Prostate gland (tissue), 2 donors: ENCODE data around the gene TOP2B. TPM values are rescaled to one million over a fixed set of nuclear protein-coding genes. Genes with fewer than 3 reads are reported as not detected.

Experiments used
- DNase-seq: peaks from one replicate; pipeline ENCODE4 v3.0.0-alpha.2; 2019; ENCODE audit warnings: low spot score
- H3K27ac ChIP-seq, 2 donors: fragments of 200-600 bp; sonication (generic); 2 replicates each; pipeline ENCODE4 v1.5.1; 2017 to 2019
- H3K27me3 ChIP-seq: fragments of 200-600 bp; sonication (generic); replicated peaks from 2 replicates; pipeline ENCODE4 v1.5.1; 2019; ENCODE audit not compliant: insufficient read depth
- H3K36me3 ChIP-seq, 2 donors: fragments of 200-600 bp; sonication (generic); 1 replicate in 1 of 2; 2 replicates in 1 of 2; pipeline versions ENCODE4 v1.5.1 to v1.8.1; 2017 to 2019
- H3K4me1 ChIP-seq: fragments of 200-600 bp; sonication (generic); replicated peaks from 2 replicates; pipeline ENCODE4 v1.5.1; 2019
- H3K4me3 ChIP-seq, 2 donors: fragments of 200-600 bp; sonication (generic); 2 replicates each; pipeline ENCODE4 v1.5.1; 2017 to 2019
- H3K9me3 ChIP-seq: fragments of 200-600 bp; sonication (generic); 2 replicates; pipeline ENCODE4 v1.5.1; 2017
- CTCF ChIP-seq, 4 experiments: fragments of 200-600 bp in 2 of 4; fragments of 450-650 bp in 2 of 4; sonication (generic) in 2 of 4; IDR thresholded peaks; 1 replicate in 3 of 4; 2 replicates in 1 of 4; pipeline ENCODE4 v1.5.1; 2016 to 2019; ENCODE audit warnings: antibody characterized with exemption in 4 of 4, mild to moderate bottlenecking in 2 of 4, moderate library complexity in 2 of 4
- POLR2A ChIP-seq: fragments of 450-650 bp; IDR thresholded peaks from one replicate; pipeline ENCODE4 v1.6.1; 2016; ENCODE audit warnings: antibody characterized with exemption, mild to moderate bottlenecking
- POLR2AphosphoS5 ChIP-seq: sonication (generic); formaldehyde crosslinking; IDR thresholded peaks from one replicate; pipeline ENCODE4 v1.6.1; 2017; ENCODE audit warnings: antibody characterized with exemption
- WGBS: methylation state at CpG from one replicate; pipeline ENCODE4 v1.1.5; 2018; 5-methylcytosine and 5-hydroxymethylcytosine counted together
- intact Hi-C: fragments of 100-400 bp; cut with DNase I; formaldehyde crosslinking; loops from one replicate; pipeline ENCODE4 v1.14.2; 2022
- total RNA-seq, 2 donors: library from RNA; depleted of rRNA; stranded (reverse); fragments of >200 nt; gene quantifications; one replicate each; pipeline ENCODE4 v1.1.0, GENCODE V29; 2016

Gene TOP2B
- total RNA-seq, 2 donors from 2014 or later: 85.3 to 109 TPM

GRCh38 chr3:25578059-25578458 is 86.6 kb downstream of the TOP2B start:
- H3K9me3 ChIP-seq: no peaks in the 10 kb centered on the region
- H3K4me3 ChIP-seq: no peak overlapping the region
- WGBS: 75% methylated on average over 10 of the region's 10 CpGs
- intact Hi-C loops: loop anchor here (10.0 kb wide), 1 partner anchor 63 kb away; no protein-coding TSS in a partner anchor
- no peak for TF ChIP-seq POLR2AphosphoS5
- TF ChIP-seq CTCF (IDR thresholded peaks at IDR 0.05): no peak
- no peak for TF ChIP-seq POLR2A
- no peaks in the 10 kb centered on the region for H3K27me3 ChIP-seq
- DNase-seq: no peak
- no peak overlapping the region for H3K27ac ChIP-seq
- H3K36me3 ChIP-seq: no peaks in the 10 kb centered on the region
- H3K4me1 ChIP-seq: no peaks in the 10 kb centered on the region

- Histone ChIP-seq H3K4me3 (no peak overlapping the region), H3K4me1 (no peaks in the 10 kb centered on the region), H3K9me3 (no peaks in the 10 kb centered on the region), H3K36me3 (no peaks in the 10 kb centered on the region), H3K27ac (no peak overlapping the region), H3K27me3 (no peaks in the 10 kb centered on the region)
- 92% methylated on average over 15 of the region's 15 CpGs for WGBS
- TF ChIP-seq POLR2A (no peak), POLR2AphosphoS5 (no peak), CTCF (IDR thresholded peaks at IDR 0.05) (no peak)
- DNase-seq: no peak
- intact Hi-C loops: loop anchor here (10.0 kb wide), 1 partner anchor 62 kb away; no protein-coding TSS in a partner anchor
These were observed 87.8 kb downstream of the TOP2B start for GRCh38 chr3:25576831-25577454.

- Histone ChIP-seq H3K4me3 (no peak overlapping the region), H3K36me3 (no peaks in the 10 kb centered on the region), H3K27me3 (no peaks in the 10 kb centered on the region), H3K27ac (no peak overlapping the region), H3K9me3 (no peaks in the 10 kb centered on the region), H3K4me1 (no peaks in the 10 kb centered on the region)
- 80% methylated on average over 4 of the region's 4 CpGs for WGBS
- intact Hi-C loops: loop anchor here (10.0 kb wide), 1 partner anchor 61 kb away; no protein-coding TSS in a partner anchor
- no peak for DNase-seq
- TF ChIP-seq POLR2AphosphoS5 (no peak), POLR2A (no peak), CTCF (IDR thresholded peaks at IDR 0.05) (no peak)
These were observed 88.6 kb downstream of the TOP2B start for GRCh38 chr3:25576146-25576545.

GRCh38 chr3:25575001-25575400 is 89.7 kb downstream of the TOP2B start:
- intact Hi-C loops: loop anchor here (10.0 kb wide), 1 partner anchor 60 kb away; no protein-coding TSS in a partner anchor
- no peak overlapping the region for H3K27ac ChIP-seq
- WGBS: 94% methylated on average over 12 of the region's 12 CpGs
- no peaks in the 10 kb centered on the region for H3K4me1 ChIP-seq
- DNase-seq: no peak
- no peaks in the 10 kb centered on the region for H3K9me3 ChIP-seq
- H3K27me3 ChIP-seq: no peaks in the 10 kb centered on the region
- TF ChIP-seq POLR2A (no peak), CTCF (IDR thresholded peaks at IDR 0.05) (no peak), POLR2AphosphoS5 (no peak)
- no peaks in the 10 kb centered on the region for H3K36me3 ChIP-seq
- H3K4me3 ChIP-seq: no peak overlapping the region

- Histone ChIP-seq H3K4me1 (no peaks in the 10 kb centered on the region), H3K27me3 (no peaks in the 10 kb centered on the region), H3K4me3 (no peak overlapping the region), H3K36me3 (no peaks in the 10 kb centered on the region), H3K9me3 (no peaks in the 10 kb centered on the region), H3K27ac (peak overlapping the region; percentile 49 to 60)
- intact Hi-C loops: loop anchor here (5.0 to 10.0 kb wide), 2 partner anchors 59 to 147 kb away; partner anchors contain the start of gene RARB
- no peak for TF ChIP-seq POLR2A
- no peak for TF ChIP-seq POLR2AphosphoS5
- no peak for TF ChIP-seq CTCF (IDR thresholded peaks at IDR 0.05)
- WGBS: 97% methylated on average over 16 of the region's 16 CpGs
- no peak for DNase-seq
These were observed 90.4 kb downstream of the TOP2B start for GRCh38 chr3:25574172-25574765.
